IMR-90 (cell line): ENCODE results near the gene OR52K2. TPM values are rescaled to one million over a fixed set of nuclear protein-coding genes. Genes with fewer than 3 reads are reported as not detected.

Experiments used
- ATAC-seq: fragments of 200-7000 bp; cut with Tn5 transposase; 2 replicates; pipeline ENCODE4 v1.9.1; 2020; ENCODE audit warnings: low read depth, mild to moderate bottlenecking, moderate library complexity
- BruUV-seq: library from RNA; stranded (reverse); fragments of 400-500 nt; replicated peaks from 2 replicates; lab custom pipeline; 2021; lab: Mats Ljungman, UMichigan
- CTCF ChIA-PET: fragments of 300-600 bp; formaldehyde crosslinking; extraction: SDS; loops from one replicate; lab custom pipeline; 2021; ENCODE audit warnings: antibody characterized with exemption; lab: Yijun Ruan, JAX
- POLR2A ChIA-PET: fragments of 300-600 bp; sonication (Branson Sonifier 250); formaldehyde crosslinking; loops from one replicate; lab custom pipeline; 2022; ENCODE audit warnings: antibody characterized with exemption; ENCODE audit not compliant: unreplicated experiment; lab: Charles Lee
- DNase-seq: peaks from one replicate; pipeline ENCODE4 v3.0.0; 2013
- H2AFZ ChIP-seq: replicated peaks from 2 replicates; pipeline ENCODE3; 2013; ENCODE audit warnings: low read length, mild to moderate bottlenecking; ENCODE audit not compliant: poor library complexity
- H2AK5ac ChIP-seq: 2 replicates; pipeline ENCODE4 v1.6.1; 2013; ENCODE audit warnings: low read depth, low read length, inconsistent platforms
- H2AK9ac ChIP-seq: replicated peaks from 2 replicates; pipeline ENCODE3; 2013; ENCODE audit warnings: mild to moderate bottlenecking, low read depth, low read length, moderate library complexity; ENCODE audit not compliant: poor library complexity
- H2BK120ac ChIP-seq: 2 replicates; pipeline ENCODE4 v1.6.1; 2013; ENCODE audit warnings: low read depth, low read length, inconsistent platforms
- H2BK15ac ChIP-seq: 3 replicates; pipeline ENCODE4 v1.6.1; 2013; ENCODE audit warnings: low read depth, low read length, inconsistent platforms
- H2BK20ac ChIP-seq: 2 replicates; pipeline ENCODE4 v1.6.1; 2013; ENCODE audit warnings: low read depth, mild to moderate bottlenecking, inconsistent platforms, low read length, moderate library complexity
- H2BK5ac ChIP-seq: 2 replicates; pipeline ENCODE4 v1.6.1; 2013; ENCODE audit warnings: mild to moderate bottlenecking, low read depth, low read length, inconsistent platforms; ENCODE audit not compliant: poor library complexity, severe bottlenecking
- H3K14ac ChIP-seq: replicated peaks from 2 replicates; pipeline ENCODE4 v1.6.1; 2013; ENCODE audit warnings: low read depth, low read length, inconsistent platforms
- H3K18ac ChIP-seq: 2 replicates; pipeline ENCODE4 v1.6.1; 2013; ENCODE audit warnings: low read depth, low read length, control low read depth
- H3K23ac ChIP-seq: 2 replicates; pipeline ENCODE4 v1.6.1; 2013; ENCODE audit warnings: low read depth, low read length, inconsistent platforms
- H3K27ac ChIP-seq: 2 replicates; pipeline ENCODE4 v1.5.1; 2013; ENCODE audit warnings: mild to moderate bottlenecking, control low read depth, low read length; ENCODE audit not compliant: insufficient read depth
- H3K27me3 ChIP-seq: 2 replicates; pipeline ENCODE4 v1.6.1; 2013; ENCODE audit warnings: low read length; ENCODE audit not compliant: control insufficient read depth, insufficient read depth
- H3K36me3 ChIP-seq: 2 replicates; pipeline ENCODE4 v1.6.1; 2013; ENCODE audit warnings: low read length, mixed read lengths; ENCODE audit not compliant: control insufficient read depth, insufficient read depth
- H3K4ac ChIP-seq: 2 replicates; pipeline ENCODE4 v1.6.1; 2013; ENCODE audit warnings: low read depth, low read length, inconsistent platforms
- H3K4me1 ChIP-seq: 2 replicates; pipeline ENCODE4 v1.6.1; 2013; ENCODE audit warnings: low read length, mixed read lengths; ENCODE audit not compliant: control insufficient read depth, insufficient read depth
- H3K4me2 ChIP-seq: 2 replicates; pipeline ENCODE4 v1.6.1; 2013; ENCODE audit warnings: low read depth, mild to moderate bottlenecking, control low read depth, low read length, moderate library complexity
- H3K4me3 ChIP-seq: 2 replicates; pipeline ENCODE4 v1.5.1; 2013; ENCODE audit warnings: low read depth, mild to moderate bottlenecking, control low read depth, low read length, moderate library complexity; ENCODE audit not compliant: insufficient read depth
- H3K56ac ChIP-seq: 2 replicates; pipeline ENCODE4 v1.6.1; 2013; ENCODE audit warnings: low read length, inconsistent platforms; ENCODE audit not compliant: insufficient read depth; ENCODE audit errors: extremely low read depth
- H3K79me1 ChIP-seq, 2 experiments: 2 replicates each; pipeline ENCODE4 v1.6.1; 2013; ENCODE audit warnings: low read length in 2 of 2, inconsistent platforms in 1 of 2, low read depth in 1 of 2
- H3K9ac ChIP-seq: 2 replicates; pipeline ENCODE4 v1.6.1; 2013; ENCODE audit warnings: low read depth, low read length, control low read depth
- H3K9me1 ChIP-seq: 2 replicates; pipeline ENCODE4 v1.6.1; 2013; ENCODE audit warnings: low read length, inconsistent platforms; ENCODE audit not compliant: insufficient read depth
- H3K9me3 ChIP-seq: 2 replicates; pipeline ENCODE4 v1.6.1; 2013; ENCODE audit warnings: low read length; ENCODE audit not compliant: control insufficient read depth, insufficient read depth
- H4K20me1 ChIP-seq: 2 replicates; pipeline ENCODE4 v1.6.1; 2013; ENCODE audit warnings: low read length, inconsistent platforms; ENCODE audit not compliant: insufficient read depth
- H4K5ac ChIP-seq: 2 replicates; pipeline ENCODE4 v1.6.1; 2013; ENCODE audit warnings: mild to moderate bottlenecking, low read depth, low read length, control low read depth
- H4K8ac ChIP-seq, 2 experiments: 2 replicates each; pipeline ENCODE4 v1.6.1; 2013; ENCODE audit warnings: low read depth in 2 of 2, low read length in 2 of 2, control low read depth in 1 of 2, inconsistent platforms in 1 of 2
- H4K91ac ChIP-seq: 2 replicates; pipeline ENCODE4 v1.6.1; 2013; ENCODE audit warnings: low read depth, low read length, inconsistent platforms; ENCODE audit not compliant: insufficient read depth
- CEBPB ChIP-seq: IDR thresholded peaks from 2 replicates; pipeline ENCODE4 v1.6.1; 2012; ENCODE audit warnings: low read depth, low read length, improper control_type of control experiment
- CHD1 ChIP-seq: IDR thresholded peaks from 2 replicates; pipeline ENCODE4 v1.6.1; 2012; ENCODE audit warnings: low read depth, low read length, improper control_type of control experiment
- FOS ChIP-seq: fragments of 150-350 bp; IDR thresholded peaks from 2 replicates; pipeline ENCODE4 v1.6.1; 2016; ENCODE audit warnings: low read depth, low read length
- MAFK ChIP-seq: IDR thresholded peaks from 2 replicates; pipeline ENCODE4 v1.6.1; 2012; ENCODE audit warnings: low read depth, low read length, improper control_type of control experiment
- MAZ ChIP-seq: IDR thresholded peaks from 2 replicates; pipeline ENCODE4 v1.6.1; 2012; ENCODE audit warnings: low read depth, mild to moderate bottlenecking, low read length, improper control_type of control experiment, moderate library complexity, borderline replicate concordance
- MXI1 ChIP-seq: IDR thresholded peaks from 2 replicates; pipeline ENCODE4 v1.6.1; 2012; ENCODE audit warnings: low read depth, mild to moderate bottlenecking, low read length, moderate library complexity, borderline replicate concordance
- NFE2L2 ChIP-seq: fragments of 150-350 bp; IDR thresholded peaks from 2 replicates; pipeline ENCODE4 v1.6.1; 2016; ENCODE audit warnings: low read depth, mild to moderate bottlenecking, low read length
- POLR2A ChIP-seq: IDR thresholded peaks from 2 replicates; pipeline ENCODE4 v1.6.1; 2012; ENCODE audit warnings: mild to moderate bottlenecking, low read depth, low read length
- RAD21 ChIP-seq: IDR thresholded peaks from 2 replicates; pipeline ENCODE4 v1.6.1; 2012; ENCODE audit warnings: low read length, improper control_type of control experiment
- RCOR1 ChIP-seq: IDR thresholded peaks from 2 replicates; pipeline ENCODE4 v1.6.1; 2012; ENCODE audit warnings: mild to moderate bottlenecking, low read length, improper control_type of control experiment; ENCODE audit not compliant: insufficient replicate concordance
- RFX5 ChIP-seq: IDR thresholded peaks from 2 replicates; pipeline ENCODE4 v1.8.0; 2012; ENCODE audit warnings: low read depth, mild to moderate bottlenecking, low read length, moderate library complexity
- SMC3 ChIP-seq: fragments of 150-350 bp; IDR thresholded peaks from 2 replicates; pipeline ENCODE4 v1.6.1; 2016; ENCODE audit warnings: low read depth, mild to moderate bottlenecking, antibody characterized with exemption, low read length, moderate library complexity
- WGBS, 2 experiments: methylation state at CpG; one replicate each; pipeline versions ENCODE4 v1.1.5 to v1.1.7; 2013; ENCODE audit warnings: missing lambda C conversion rate in 2 of 2; ENCODE audit not compliant: insufficient read length in 1 of 2; ENCODE audit errors: extremely low coverage in 2 of 2; 5-methylcytosine and 5-hydroxymethylcytosine counted together
- dilution Hi-C: fragments of 300-500 bp; cut with HindIII; formaldehyde crosslinking; loops from one replicate; pipeline ENCODE4 v1.14.3; 2018; ENCODE audit warnings: low sequenced_read_pairs; ENCODE audit not compliant: unreplicated experiment
- in situ Hi-C: fragments of 300-500 bp; cut with MboI; formaldehyde crosslinking; loops from 3 replicates; pipeline ENCODE4 v1.14.3; 2019; ENCODE audit warnings: low sequenced_read_pairs, inconsistent platforms, mixed read lengths
- intact Hi-C: fragments of 100-400 bp; cut with micrococcal nuclease; formaldehyde crosslinking; loops from 2 replicates; pipeline ENCODE4 v1.10.0; 2022
- polyA plus RNA-seq, 3 experiments: library from polyadenylated mRNA; depleted of rRNA; stranded (reverse); fragments of >200 nt; gene quantifications; 2 replicates each; pipeline ENCODE4 v1.2.3, GENCODE V29; 2012; ENCODE audit warnings: low replicate concordance in 1 of 3
- total RNA-seq: library from RNA; depleted of rRNA; stranded (reverse); fragments of >200 nt; gene quantifications from 2 replicates; pipeline ENCODE4 v1.2.3, GENCODE V29; 2012
- TF ChIP-seq, protein P1 (sequence below): fragments of 150-350 bp; IDR thresholded peaks from 2 replicates; pipeline ENCODE4 v1.6.1; 2016; ENCODE audit warnings: low read depth, mild to moderate bottlenecking, low read length, moderate library complexity, borderline replicate concordance
- TF ChIP-seq, protein P2 (sequence below): conservative IDR thresholded peaks from 2 replicates; pipeline ENCODE4 v1.5.1; 2012; ENCODE audit warnings: mild to moderate bottlenecking, low read depth, low read length, improper control_type of control experiment

The OR52K2 gene
- total and polyA plus RNA-seq, 2 of the 4 experiments (the other 2 are of a cell fraction), result not detected

DNA sequence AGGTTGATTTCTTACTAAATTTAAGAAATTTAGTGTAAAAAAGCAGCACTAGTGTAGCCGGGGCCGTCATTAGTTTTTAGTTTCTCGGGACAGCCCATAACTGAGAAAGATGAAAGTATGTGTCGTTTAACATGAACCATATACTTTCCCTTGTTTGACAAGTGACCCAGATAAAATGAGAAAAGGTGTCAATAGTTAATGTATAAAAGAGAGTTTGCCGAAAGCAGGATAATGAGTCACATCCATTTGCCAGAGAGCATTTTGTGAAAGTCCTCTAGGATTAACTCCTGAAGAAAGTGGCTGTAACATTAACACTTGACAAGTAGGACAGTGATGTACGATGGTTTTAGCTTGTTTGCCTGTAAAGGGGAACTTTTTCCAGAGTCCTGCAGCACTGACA is 46.9 kb downstream of the OR52K2 start:
- H2BK20ac ChIP-seq, result no peak overlapping the region
- no peak overlapping the region for H3K4ac ChIP-seq
- ChIA-PET CTCF (no interaction called here), POLR2A (no interaction called here)
- no peaks in the 10 kb centered on the region for H3K4me1 ChIP-seq
- H4K20me1 ChIP-seq, result no peaks in the 10 kb centered on the region
- H3K9ac ChIP-seq, result no peak overlapping the region
- no peak overlapping the region for H4K91ac ChIP-seq
- no peaks in the 10 kb centered on the region for H3K79me1 ChIP-seq
- H4K5ac ChIP-seq, result no peak overlapping the region
- no peak overlapping the region for H2AFZ ChIP-seq
- H3K14ac ChIP-seq, result no peak overlapping the region
- TF ChIP-seq, protein P1, sequence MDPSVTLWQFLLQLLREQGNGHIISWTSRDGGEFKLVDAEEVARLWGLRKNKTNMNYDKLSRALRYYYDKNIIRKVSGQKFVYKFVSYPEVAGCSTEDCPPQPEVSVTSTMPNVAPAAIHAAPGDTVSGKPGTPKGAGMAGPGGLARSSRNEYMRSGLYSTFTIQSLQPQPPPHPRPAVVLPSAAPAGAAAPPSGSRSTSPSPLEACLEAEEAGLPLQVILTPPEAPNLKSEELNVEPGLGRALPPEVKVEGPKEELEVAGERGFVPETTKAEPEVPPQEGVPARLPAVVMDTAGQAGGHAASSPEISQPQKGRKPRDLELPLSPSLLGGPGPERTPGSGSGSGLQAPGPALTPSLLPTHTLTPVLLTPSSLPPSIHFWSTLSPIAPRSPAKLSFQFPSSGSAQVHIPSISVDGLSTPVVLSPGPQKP, result no peak
- TF ChIP-seq CEBPB (no peak), SMC3 (no peak), RCOR1 (no peak), MAZ (no peak), POLR2A (no peak), RFX5 (no peak), NFE2L2 (no peak), RAD21 (no peak), MXI1 (no peak), MAFK (no peak), FOS (no peak), CHD1 (no peak)
- TF ChIP-seq, protein P2, sequence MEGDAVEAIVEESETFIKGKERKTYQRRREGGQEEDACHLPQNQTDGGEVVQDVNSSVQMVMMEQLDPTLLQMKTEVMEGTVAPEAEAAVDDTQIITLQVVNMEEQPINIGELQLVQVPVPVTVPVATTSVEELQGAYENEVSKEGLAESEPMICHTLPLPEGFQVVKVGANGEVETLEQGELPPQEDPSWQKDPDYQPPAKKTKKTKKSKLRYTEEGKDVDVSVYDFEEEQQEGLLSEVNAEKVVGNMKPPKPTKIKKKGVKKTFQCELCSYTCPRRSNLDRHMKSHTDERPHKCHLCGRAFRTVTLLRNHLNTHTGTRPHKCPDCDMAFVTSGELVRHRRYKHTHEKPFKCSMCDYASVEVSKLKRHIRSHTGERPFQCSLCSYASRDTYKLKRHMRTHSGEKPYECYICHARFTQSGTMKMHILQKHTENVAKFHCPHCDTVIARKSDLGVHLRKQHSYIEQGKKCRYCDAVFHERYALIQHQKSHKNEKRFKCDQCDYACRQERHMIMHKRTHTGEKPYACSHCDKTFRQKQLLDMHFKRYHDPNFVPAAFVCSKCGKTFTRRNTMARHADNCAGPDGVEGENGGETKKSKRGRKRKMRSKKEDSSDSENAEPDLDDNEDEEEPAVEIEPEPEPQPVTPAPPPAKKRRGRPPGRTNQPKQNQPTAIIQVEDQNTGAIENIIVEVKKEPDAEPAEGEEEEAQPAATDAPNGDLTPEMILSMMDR, result no peak
- H3K9me3 ChIP-seq, result no peaks in the 10 kb centered on the region
- WGBS, 2 experiments, result 0% methylated on average over 2 of the region's 6 CpGs; no CpG with 5 or more reads in 1 of the 2 experiments
- no peak overlapping the region for H2BK15ac ChIP-seq
- ATAC-seq (no peak), DNase-seq (no peak)
- BruUV-seq, result no TSS peak
- dilution Hi-C loops, result no loop called here
- H3K56ac ChIP-seq, result no peak overlapping the region
- intact Hi-C loops, result no loop called here
- H3K18ac ChIP-seq, result no peak overlapping the region
- H2AK5ac ChIP-seq, result no peak overlapping the region
- no peaks in the 10 kb centered on the region for H3K36me3 ChIP-seq
- H3K23ac ChIP-seq, result no peak overlapping the region
- no peak overlapping the region for H2BK120ac ChIP-seq
- no peaks in the 10 kb centered on the region for H3K9me1 ChIP-seq
- peaks cover 14% of the 10 kb centered on the region for H3K27me3 ChIP-seq
- no peak overlapping the region for H3K4me2 ChIP-seq
- H3K27ac ChIP-seq, result no peak overlapping the region
- no peak overlapping the region for H2AK9ac ChIP-seq
- H2BK5ac ChIP-seq, result no peak overlapping the region
- no peak overlapping the region for H3K4me3 ChIP-seq
- H4K8ac ChIP-seq, result no peak overlapping the region
- in situ Hi-C loops, result no loop called here
